AG04450 (cell line): ENCODE measurements around the gene CTBS. TPM values are rescaled to one million over a fixed set of nuclear protein-coding genes. Genes with fewer than 3 reads are reported as not detected.

Source experiments
- CTCF ChIA-PET: fragments of 300-600, 350-600 bp; formaldehyde crosslinking; extraction: SDS; loops from one replicate; lab custom pipeline; 2022; ENCODE audit warnings: antibody characterized with exemption, inconsistent platforms; lab: Charles Lee
- POLR2A ChIA-PET: fragments of 350-600 bp; formaldehyde crosslinking; extraction: SDS; loops from one replicate; lab custom pipeline; 2021; ENCODE audit warnings: antibody characterized with exemption, inconsistent platforms; lab: Yijun Ruan, JAX
- DNase-seq: peaks from one replicate; pipeline ENCODE4 v3.0.0-alpha.2; 2011; ENCODE audit warnings: low read depth, low spot score
- H3K27ac ChIP-seq: one replicate; pipeline ENCODE4 v1.5.1; 2012; ENCODE audit warnings: low read depth, low read length, control low read depth
- H3K27me3 ChIP-seq: one replicate; pipeline ENCODE4 v1.6.0; 2012; ENCODE audit warnings: low read length; ENCODE audit not compliant: control insufficient read depth, insufficient read depth
- H3K4me3 ChIP-seq: 2 replicates; pipeline ENCODE4 v1.5.1; 2011; ENCODE audit warnings: mild to moderate bottlenecking, low read depth, low read length, control low read depth
- H3K9me3 ChIP-seq: 2 replicates; pipeline ENCODE4 v1.5.1; 2012; ENCODE audit warnings: low read length; ENCODE audit not compliant: control insufficient read depth, insufficient read depth
- CTCF ChIP-seq: IDR thresholded peaks from 2 replicates; pipeline ENCODE4 v1.5.1; 2011; ENCODE audit warnings: low read depth, low read length, control low read depth, inconsistent platforms
- polyA minus RNA-seq: library from RNA; depleted of rRNA, polyadenylated mRNA; stranded (reverse); fragments of >200 nt; gene quantifications from 2 replicates; pipeline ENCODE4 v1.2.3, GENCODE V29; 2011; rRNA and poly(A)+ RNA removed
- polyA plus RNA-seq: library from polyadenylated mRNA; depleted of rRNA; stranded (reverse); fragments of >200 nt; gene quantifications from 2 replicates; pipeline ENCODE4 v1.2.3, GENCODE V29; 2011; rRNA removed

CTBS gene
- polyA plus RNA-seq: 25.0 and 37.3 TPM in 2 replicates
- polyA minus RNA-seq: 9.0 and 12.5 TPM in 2 replicates

GRCh38 chr1:84573967-84574842 is at the start of gene CTBS:
Gene CTBS, minus strand, starts transcription at chr1:84574440. Its CDS starts 25 bp downstream, at chr1:84574415.
- no peaks in the 10 kb centered on the region for H3K27me3 ChIP-seq
- CTCF ChIA-PET: interaction anchor here (0.5 to 2.0 kb wide), 5 partner anchors 46 to 179 kb away, joined by 3 to 8 read pairs (median 3); no protein-coding TSS in a partner anchor
- TF ChIP-seq CTCF: no peak
- peak within 1 kb of the TSS; percentile 98 for H3K27ac ChIP-seq
- POLR2A ChIA-PET: interaction anchor here (0.6 to 2.3 kb wide), 6 partner anchors 9 to 68 kb away, joined by 3 to 35 read pairs (median 4); partner anchors contain the start of genes GNG5 and SPATA1
- H3K4me3 ChIP-seq: peak within 1 kb of the TSS; percentile 79
- DNase-seq: peak; percentile 57
- no peaks in the 10 kb centered on the region for H3K9me3 ChIP-seq

- Histone ChIP-seq H3K4me3 (no peak overlapping the region), H3K27me3 (no peaks in the 10 kb centered on the region), H3K27ac (no peak overlapping the region), H3K9me3 (no peaks in the 10 kb centered on the region)
- POLR2A ChIA-PET: no interaction called here
- no peak for TF ChIP-seq CTCF
- DNase-seq: no peak
- CTCF ChIA-PET: interaction anchor here (0.7 to 2.4 kb wide), 4 partner anchors 8 to 21 kb away, joined by 3 to 16 read pairs (median 3); no protein-coding TSS in a partner anchor
These were observed 47.3 kb upstream of the CTBS start for GRCh38 chr1:84621553-84621952.

GRCh38 chr1:84620720-84621313 is 46.6 kb upstream of the CTBS start:
- POLR2A ChIA-PET: interaction anchor here (0.8 kb wide), 1 partner anchor 47 kb away, joined by 4 read pairs; the partner anchor contains the start of gene CTBS
- no peak for DNase-seq
- peak; percentile 69 for TF ChIP-seq CTCF
- H3K27me3 ChIP-seq: no peaks in the 10 kb centered on the region
- CTCF ChIA-PET: interaction anchor here (0.6 to 2.7 kb wide), 27 partner anchors 9 to 480 kb away, joined by 3 to 16 read pairs (median 4); partner anchors contain the start of genes CTBS and PRKACB
- peak overlapping the region; percentile 66 for H3K4me3 ChIP-seq
- peak overlapping the region; percentile 77 for H3K27ac ChIP-seq
- no peaks in the 10 kb centered on the region for H3K9me3 ChIP-seq

- CTCF ChIA-PET: interaction anchor here (0.7 to 2.7 kb wide), 25 partner anchors 8 to 478 kb away, joined by 3 to 16 read pairs (median 4); partner anchors contain the start of genes GNG5, PRKACB and SPATA1
- POLR2A ChIA-PET: interaction anchor here (0.8 kb wide), 1 partner anchor 46 kb away, joined by 4 read pairs; the partner anchor contains the start of gene CTBS
These were observed 45.3 kb upstream of the CTBS start for GRCh38 chr1:84619383-84620102.

More at GRCh38 chr1:84619383-84620102, 45.3 kb upstream of the CTBS start:
- H3K27me3 ChIP-seq: no peaks in the 10 kb centered on the region
- H3K4me3 ChIP-seq: no peak overlapping the region
- no peak for TF ChIP-seq CTCF
- peaks cover under 1% of the 10 kb centered on the region; the same call in 1 of the 2 replicates for H3K9me3 ChIP-seq
- H3K27ac ChIP-seq: peak overlapping the region; percentile 33
- no peak for DNase-seq
